HG02642 (cell line): ENCODE results near the gene PI4KB.
A peak's percentile ranks its signal among the peaks of the same experiment; 100 is the strongest.
"Not testable (repeated sequence)": the region's sequence is repeated elsewhere in the genome, so short reads cannot be mapped to it uniquely, and the experiment has no call there.

Experiments used
- ATAC-seq: cut with Tn5 transposase; IDR thresholded peaks from one replicate; pipeline ENCODE4 v1.9.1; 2021; ENCODE audit warnings: mild to moderate bottlenecking; ENCODE audit not compliant: unreplicated experiment, poor library complexity

PI4KB gene

DNA sequence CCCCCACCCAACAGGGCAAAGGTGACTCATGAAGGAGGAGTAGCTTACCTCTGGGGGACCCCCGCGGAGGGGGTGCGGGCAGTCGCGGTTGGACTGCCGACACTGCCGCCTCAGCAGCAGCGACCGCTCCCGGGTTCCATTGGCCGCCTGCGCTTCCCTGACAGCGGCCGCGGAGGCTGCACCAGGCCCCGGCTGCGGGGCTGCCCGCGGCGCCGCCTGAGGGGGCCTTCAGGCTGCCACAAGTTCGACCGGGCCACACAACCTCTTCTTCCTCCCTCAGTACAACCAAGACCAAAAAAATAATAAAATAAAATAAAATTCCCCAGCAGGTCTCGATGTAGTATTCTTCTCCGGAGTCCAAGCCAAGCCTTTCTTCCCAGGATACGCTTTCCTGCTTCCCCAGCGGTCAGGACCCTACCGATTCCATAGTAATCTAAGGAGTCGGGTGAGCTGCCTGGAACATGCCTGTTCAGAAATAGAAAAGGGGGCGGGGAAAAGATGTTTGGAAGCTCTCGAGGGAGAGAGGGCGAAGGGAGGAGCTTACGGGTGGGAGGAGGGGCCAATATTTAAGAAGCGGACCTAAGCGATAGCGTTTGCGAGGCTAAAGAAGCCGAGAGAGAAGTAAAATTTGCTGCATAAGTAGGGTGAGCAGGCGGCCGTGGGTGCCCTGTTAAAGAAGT is at the start of gene PI4KB:
Gene PI4KB, minus strand, starts transcription at position 194 of the 680 bp plus-strand sequence. CDS start 10,935 bp downstream, outside the sequence.
- ATAC-seq, result peak; percentile 83

DNA sequence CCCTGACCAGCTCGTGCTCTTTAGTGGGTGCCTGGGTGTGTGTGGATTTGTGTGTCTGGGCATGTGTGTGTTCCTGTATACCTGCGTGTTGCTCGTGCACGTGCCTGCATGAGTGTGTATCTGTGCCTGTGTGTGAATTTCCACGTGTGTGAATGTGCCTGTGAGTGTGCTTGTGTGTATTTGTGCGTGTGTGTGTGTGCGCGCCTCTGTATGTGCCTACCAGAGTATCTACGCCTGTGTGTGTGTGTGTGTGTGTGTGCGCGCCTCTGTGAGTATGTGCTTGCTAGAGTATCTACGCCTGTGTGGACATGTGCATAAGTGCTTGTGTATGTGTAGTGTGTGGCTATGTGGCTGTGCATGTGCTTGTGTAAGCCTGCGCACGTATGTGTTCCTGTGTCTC is 46.0 kb upstream of the PI4KB start:
- ATAC-seq, result no peak

DNA sequence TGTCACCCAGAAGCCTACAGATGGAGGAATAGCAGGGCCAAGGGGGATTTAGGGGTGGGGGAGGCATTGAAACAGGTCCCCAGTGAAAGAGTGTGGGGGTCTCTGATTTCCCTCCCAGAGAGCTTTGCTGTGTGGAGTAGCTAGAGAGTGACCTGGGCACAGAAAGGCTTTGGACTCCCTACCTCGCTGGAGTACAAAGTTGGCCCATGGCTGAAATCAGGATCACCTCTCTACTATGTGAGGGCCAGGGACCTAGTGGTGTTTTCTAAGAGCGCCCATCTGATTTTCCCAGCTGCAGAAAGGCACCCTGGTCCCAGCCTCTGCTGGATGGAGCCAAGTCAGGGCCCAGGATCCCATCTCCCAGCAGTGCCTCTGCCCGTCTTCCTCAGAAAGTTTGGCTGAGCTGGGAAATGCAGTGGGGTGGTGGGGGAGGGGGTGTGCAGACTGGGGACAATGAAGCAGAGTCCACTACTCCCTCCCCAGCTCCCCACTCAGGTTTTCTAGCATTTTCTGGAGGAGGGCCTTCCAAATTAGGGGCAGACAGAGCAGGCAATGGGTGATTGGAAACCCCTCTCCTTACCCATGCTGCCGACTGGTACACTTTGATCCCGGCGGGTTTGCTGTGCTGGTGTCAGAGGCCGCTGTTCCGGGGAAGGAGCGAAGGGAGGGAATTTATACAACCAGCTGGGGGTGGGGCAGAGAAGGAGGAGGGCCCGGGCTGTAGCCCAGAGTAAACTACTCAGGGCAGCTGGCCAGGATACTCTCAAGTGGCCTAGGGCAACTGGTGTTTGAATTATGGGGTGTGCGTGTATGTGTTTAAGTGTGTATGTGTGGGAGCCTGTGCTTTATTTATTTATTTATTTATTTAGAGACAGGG is 45.1 kb upstream of the PI4KB start, which contains the start of gene SELENBP1:
Gene SELENBP1, minus strand, starts transcription at position 648 of the 877 bp plus-strand sequence. Its CDS starts 64 bp downstream, at position 584.
- ATAC-seq, result no peak

DNA sequence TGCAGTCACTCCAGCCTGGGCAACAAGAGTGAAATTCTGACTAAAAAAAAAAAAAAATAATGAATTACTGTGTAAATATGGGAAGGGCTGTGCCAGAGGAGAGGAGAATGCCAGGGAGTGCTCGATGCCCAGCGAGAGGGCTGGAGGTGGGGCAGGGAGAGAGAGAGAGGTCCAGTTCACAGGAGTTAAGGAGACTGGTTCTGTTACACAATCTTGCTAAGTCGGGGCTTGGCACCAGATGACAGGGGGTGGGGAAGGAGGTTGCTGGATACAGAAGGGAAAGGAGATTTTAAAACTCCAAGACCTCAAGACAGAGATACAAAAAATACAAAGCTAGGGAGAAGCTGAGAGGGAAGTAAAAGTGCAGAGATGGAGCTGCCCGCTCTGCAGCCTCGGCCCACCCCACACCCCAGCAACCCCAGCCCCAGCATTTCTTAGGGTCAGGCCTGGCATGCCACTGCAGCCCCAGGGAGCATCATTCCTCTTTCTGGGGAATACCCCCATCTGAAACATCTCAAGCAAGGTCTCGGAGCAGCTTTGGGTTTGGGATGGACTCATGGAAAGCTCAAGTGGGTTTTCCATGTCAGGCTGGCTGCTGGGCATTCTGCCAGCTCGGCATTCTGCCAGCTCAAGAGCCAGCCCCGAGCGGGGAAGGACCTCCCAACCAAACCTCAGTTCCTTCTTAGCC is 44.3 kb upstream of the PI4KB start:
- no peak for ATAC-seq

DNA sequence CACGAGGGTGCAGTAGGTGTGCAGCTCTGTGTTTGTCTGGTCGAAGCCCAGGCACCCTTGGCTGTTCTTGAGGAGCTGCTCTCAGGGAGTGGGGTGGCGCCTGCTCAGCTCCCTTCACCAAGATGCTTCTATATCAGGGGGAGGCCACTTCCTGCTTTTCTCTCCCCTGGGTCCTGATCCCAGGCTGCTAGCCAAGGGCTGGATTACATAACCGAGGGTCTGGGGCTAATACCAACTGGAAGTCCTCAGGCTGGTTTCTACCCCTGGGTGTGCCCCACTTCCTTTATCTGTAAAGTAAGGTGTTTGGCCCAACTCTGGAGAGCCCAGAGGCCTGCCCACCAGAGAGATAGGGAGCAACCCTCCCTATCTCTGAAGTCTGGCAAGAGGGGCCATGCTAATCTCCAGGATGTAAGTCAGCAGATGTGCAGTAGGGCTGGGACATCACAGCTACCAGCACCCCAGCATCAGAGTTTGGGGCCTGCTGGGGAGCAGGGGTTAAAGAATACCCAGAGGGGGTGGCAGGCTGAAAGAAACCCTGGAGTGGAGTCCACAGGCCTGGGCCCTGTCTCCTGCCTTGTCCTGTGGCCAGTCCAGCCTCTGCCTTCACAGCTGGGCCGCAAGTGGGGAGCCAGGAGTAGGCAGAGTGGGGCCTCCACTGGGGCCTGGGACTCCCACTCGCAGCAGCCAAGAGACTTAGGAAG is 43.1 kb upstream of the PI4KB start:
- ATAC-seq, result no peak

DNA sequence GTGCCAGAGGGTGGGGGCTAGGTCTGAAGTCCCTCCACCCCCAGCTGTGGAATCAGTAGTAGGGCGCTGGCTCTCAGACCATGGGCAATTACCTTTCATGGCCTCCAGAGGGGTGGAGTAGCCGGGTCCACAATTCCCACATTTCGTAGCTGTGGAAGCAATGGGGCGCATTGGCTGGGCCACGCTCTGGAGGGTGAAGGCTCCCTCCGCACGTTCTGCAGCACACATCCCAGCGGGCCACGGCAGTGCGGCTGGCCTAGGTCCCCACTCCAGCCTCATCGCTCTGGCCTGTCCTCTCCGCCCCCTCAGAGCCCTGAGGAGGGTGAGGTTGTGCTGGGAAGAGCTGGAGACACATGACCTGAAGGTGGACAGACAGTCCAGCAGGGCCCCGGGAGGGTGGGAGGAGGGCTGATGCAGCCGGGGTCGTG is 42.4 kb upstream of the PI4KB start:
- ATAC-seq, result no peak

DNA sequence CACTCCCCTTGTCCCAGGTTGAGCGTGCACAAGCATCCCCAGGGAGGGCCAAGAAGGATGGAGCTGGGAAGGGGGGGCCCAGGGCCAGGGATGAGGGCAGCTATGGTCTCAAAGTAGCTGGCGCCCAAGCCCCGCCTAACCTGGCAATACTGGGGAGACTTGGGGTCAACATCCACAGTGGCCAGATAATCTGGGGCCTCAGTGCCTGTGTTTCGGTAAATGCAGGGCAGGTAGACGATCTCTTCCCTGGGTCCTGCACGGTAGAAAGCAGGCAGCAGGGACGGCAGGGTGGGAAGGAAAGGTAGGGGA is 42.0 kb upstream of the PI4KB start:
- ATAC-seq, result no peak

DNA sequence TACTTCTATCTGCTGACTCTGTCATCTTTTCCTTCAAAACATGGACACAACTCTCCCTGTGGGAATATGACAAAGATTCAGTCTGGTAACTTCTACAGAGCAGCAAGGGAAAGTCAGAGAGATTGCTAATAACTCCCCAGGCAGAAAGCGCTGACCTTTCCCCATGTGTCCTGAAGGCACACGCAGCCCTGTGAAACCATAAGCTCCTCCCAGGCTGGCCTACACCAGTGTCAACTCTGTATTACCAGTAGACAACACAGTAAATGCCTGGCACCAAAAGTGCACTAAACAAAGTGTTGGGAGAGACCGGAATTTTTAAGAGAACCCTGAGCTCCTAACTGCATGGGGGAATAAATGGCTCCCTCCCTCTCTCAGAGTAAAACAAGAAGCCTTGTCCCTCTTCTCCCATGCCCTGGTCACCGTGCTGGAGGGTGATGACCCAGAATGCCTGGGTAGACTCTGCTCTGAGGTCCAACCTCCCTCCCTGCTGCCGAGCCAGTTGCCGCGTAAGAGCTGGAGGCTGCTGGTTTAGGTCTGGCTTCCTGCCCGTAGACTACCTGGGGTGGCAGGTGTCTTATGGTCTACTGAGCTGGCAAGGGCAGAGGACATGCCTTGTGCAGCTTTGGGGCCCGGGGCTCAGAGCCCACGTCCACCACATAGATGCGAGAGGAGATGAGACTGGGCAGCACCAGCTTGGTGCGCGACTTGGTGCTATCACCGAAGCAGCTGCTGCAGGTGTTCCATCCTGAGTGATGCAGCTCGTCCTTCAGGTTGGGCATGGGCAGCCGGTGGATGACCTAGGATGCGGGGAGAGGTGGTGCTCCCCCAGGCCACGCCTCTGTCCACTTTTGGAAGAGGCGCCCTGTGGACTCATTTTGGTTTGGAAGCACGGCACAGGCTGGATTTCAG is 41.4 kb upstream of the PI4KB start:
- no peak for ATAC-seq

DNA sequence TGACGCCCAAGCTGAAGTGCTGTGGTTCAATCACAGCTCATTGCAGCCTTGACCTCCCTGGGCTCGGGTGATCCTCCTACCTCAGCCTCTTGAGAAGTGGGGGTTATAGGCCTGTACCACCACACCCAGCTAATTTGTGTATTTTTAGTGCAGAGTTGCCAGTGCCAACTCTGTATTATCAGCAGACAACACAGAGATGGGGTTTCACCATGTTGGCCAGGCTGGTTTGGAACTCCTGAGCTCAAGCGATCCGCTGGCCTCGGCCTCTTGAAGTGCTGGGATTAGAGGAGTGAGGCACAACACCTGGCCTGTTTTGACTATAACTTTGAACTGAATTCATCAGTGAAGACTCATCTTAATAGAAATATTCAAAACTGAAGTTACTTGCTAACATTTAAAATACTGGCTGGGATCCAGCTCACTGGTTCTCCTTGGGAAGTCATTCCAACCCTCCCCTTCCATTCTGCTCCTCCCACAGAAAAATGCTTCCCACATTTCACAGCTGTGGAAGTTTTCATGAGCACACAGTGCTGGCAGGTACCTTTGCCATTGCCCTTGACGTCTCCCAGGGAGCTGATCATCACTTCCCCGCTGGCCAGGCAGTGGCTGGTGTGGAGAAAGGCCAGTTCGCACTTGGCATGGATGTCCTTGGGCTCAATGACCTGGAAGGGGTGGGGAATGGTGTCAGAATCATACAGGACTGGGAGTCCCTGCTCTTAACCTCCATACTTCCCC is 40.6 kb upstream of the PI4KB start:
- ATAC-seq, result no peak

DNA sequence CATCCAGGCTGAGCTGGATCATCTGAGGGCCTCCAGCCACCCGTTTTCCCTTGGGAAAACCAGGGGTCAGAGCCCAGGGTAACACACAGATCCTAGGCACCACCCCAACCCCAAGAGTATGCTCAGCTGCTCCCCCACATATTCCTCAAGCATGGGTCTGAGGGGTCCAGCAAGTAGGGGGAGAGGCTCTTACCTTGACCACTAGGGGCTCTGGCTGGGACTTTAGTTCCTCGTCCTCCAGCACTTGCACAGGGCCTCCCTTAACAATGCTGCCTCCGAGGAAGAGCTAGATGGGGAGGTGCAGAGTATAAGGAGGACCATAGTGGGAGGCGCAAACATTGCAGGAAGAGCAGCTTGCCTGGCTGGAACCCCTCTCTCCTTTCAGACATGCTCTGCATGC is 37.8 kb upstream of the PI4KB start:
- no peak for ATAC-seq

DNA sequence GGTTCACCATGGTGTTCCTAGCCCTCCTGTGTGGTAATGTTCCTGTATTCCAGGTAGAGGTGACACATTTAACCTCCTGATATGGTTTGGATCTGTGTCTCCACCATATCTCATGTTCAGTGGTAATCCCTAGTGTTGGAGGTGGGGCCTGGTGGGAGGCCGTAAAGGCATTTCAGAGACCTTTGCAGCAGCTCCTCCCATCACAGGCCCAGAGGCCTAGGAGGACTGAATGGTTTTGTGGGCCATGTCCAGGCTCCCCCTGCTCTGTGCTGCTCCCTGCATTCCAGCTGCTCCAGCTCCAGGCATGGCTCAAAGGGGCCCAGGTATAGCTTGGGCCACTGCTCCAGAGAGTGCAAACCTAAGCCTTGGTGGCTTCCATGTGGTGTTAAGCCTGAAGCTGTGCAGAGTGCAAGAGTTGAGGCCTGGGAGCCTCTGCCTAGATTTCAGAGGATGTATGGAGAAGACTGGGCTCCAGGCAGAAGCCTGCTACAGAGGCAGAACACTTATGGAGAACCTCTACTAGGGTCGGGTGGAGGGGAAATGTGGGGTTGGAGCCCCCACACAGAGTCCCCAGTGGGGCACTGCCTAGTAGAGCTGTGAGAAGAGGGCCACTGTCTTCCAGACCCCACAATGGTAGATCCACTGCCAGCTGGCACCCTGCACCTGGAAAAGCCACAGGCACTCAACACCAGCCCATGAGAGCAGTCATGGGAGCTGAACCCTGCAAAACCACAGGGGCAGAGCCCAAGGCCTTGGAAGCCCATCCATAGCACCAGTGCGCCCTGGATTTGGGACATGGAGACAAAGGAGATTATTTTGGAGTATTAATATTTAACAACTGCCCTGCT is 35.3 kb upstream of the PI4KB start:
- no peak for ATAC-seq

DNA sequence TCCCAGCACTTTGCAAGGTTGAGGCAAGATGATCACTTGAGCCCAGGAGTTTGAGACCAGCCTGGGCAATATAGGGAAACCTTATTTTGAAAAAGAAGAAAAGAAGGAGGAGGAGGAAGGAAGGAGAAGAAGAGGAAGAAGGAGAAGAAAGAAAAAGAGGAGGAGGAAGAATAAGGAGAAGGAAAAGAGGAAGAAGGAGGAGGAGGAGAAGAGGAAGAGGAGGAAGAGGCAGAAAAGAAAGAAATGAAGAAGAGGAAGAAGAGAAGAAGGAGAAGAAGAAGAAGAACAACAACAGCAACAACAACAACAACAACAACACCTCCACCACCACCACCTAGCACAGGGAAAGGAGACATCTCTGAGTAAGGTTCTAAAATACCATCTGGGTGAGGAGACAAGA is 34.7 kb upstream of the PI4KB start:
- no peak for ATAC-seq

DNA sequence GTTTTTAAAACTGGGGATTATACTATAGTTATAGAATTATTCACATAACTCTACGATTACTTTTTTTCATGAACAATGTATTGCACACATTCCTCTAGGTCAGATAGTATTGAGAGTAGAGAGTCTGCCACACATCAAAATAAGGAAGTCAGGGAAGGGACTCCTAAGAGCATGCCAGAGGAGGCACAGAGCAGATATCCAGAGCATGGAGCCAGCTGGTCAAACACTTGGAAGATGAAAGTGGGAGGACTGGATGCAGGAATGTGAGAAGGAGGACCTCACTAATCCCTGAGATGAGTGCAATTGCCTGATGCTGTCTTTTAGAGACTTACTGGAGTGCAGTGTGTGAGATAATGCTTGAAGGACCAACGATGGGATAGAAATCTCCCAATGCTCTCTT is 29.5 kb upstream of the PI4KB start:
- ATAC-seq, result no peak

DNA sequence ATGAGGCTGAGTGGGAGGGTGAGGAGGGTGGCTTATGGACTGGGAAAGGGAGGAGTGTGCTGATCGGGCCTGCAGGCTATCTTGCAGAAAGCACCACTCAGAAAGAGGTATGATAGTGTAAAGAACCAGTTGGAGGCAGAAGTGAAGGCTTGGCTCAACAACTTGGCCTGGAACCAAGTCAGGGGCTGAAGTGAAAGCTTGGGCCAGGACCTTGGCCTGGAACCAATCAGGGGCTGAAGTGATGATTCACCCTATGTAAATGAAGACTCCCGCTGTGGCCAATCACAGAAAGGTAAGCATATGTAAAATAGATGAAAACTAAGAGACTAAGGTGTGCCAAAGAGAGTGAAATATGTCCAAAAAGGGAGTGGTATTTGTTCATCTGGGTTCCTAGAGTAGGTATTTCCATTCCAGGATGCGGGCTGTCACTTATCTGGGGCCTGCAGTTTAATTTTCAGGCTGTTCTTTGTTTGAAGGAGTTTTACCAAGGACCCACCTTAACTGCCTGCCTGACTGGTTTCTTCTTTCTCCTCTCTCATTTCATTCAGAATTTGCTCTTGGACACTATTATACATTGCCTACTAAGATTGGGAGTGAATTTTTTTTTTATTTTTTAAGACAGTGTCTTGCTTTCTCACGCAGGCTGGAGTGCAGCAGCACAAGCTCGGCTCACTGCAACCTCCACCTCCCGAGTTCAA is 25.0 kb upstream of the PI4KB start:
- ATAC-seq, result no peak

DNA sequence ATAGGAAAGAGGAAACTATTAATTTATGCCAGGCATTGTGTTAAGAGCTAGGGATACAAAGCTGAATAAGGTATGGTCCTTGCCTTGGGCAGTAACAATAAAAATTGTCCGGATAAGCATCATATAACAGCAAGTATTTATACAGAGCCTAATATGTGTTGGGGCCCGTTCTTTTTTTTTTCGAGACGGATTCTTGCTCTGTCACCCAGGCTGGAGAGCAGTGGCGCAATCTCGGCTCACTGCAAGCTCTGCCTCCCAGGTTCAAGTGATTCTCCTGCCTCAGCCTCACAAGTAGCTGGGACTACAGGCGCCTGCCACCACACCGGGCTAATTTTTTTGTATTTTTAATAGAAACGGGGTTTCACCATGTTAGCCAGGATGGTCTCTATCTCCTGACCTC is 23.1 kb upstream of the PI4KB start:
- ATAC-seq, result not testable (repeated sequence)

DNA sequence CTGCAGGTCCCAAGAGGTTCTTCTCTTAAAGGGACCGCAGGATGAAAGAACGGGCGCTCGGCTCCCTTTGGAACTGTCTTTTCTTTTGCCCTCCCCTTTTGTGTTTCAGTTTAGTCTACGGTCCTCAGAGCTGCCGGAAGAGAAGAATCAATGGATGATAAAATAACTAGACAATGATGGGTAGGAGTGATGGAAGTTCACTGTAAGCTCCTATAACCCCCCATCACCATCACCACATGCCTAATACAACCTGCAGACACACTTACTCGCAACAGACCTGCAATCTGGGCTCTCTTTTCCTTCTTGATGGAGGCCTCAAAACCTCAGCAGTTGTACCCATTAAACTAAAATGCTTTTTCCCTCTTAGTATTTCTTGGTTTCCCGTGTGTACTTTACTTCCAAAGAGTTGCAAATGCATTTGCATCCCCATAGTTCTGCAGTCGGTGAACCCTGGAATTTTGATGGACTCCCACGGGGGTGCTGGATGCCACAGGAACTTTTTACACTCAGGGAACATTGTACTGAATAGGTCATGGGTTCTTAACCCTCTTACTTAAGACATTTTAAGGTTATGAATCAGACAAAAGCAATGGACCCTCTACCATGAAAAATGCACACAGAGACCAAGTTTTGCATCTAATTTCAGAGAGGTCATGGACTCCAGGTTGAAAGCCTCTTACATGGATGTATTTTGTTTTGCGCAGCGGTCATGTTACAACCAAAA is 20.5 kb upstream of the PI4KB start:
- no peak for ATAC-seq
